GM12875 (cell line): ENCODE results near the gene MADCAM1.

Experiments used
- H3K4me3 ChIP-seq: one replicate; pipeline ENCODE4 v1.5.1; 2011; ENCODE audit warnings: low read depth, low read length, control low read depth
- TF ChIP-seq, protein P1 (sequence below): IDR thresholded peaks from 2 replicates; pipeline ENCODE4 v1.5.1; 2011; ENCODE audit warnings: low read depth, mild to moderate bottlenecking, control low read depth, inconsistent platforms, low read length, moderate library complexity, borderline replicate concordance; ENCODE audit not compliant: insufficient read depth

Gene MADCAM1

DNA sequence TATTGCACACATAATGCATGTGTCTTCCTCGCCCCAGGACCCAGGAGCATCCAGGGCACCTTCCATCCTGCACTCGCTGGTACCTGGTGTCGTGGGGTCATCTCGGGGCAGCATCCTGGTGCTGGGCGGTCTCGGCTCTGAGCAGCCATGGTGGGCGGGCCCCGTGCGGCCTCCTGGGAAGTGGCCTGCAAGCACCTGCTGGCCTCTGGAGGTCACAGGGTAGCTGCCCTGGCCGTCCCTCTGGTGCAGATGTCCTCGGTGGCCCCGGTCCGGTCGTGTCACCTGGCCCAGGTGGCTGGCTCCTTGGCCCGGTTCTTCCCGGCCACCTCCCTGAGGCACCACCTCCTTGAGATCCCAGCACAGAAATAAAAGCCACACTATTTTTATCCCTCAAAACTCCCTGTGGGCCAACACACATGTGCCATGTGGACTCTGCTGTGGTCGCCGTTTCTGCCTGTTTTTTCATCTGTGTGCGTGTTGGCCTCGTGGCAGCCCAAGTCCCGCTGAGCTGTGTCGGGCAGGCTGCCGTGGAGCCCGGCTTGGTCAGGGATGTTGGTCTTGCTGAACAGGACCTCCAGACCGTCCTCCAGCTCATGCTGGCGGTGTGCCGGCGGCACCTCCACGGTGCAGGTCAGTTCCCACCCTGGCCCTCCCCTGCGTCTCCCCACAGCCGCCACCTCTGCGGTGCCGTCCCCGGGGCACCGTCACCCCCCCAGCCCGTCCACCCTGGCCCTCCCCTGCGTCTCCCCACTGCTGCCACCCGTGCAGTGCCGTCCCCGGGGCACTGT, 42.5 kb downstream of the MADCAM1 start:
- no peak overlapping the region for H3K4me3 ChIP-seq
- TF ChIP-seq, protein P1, sequence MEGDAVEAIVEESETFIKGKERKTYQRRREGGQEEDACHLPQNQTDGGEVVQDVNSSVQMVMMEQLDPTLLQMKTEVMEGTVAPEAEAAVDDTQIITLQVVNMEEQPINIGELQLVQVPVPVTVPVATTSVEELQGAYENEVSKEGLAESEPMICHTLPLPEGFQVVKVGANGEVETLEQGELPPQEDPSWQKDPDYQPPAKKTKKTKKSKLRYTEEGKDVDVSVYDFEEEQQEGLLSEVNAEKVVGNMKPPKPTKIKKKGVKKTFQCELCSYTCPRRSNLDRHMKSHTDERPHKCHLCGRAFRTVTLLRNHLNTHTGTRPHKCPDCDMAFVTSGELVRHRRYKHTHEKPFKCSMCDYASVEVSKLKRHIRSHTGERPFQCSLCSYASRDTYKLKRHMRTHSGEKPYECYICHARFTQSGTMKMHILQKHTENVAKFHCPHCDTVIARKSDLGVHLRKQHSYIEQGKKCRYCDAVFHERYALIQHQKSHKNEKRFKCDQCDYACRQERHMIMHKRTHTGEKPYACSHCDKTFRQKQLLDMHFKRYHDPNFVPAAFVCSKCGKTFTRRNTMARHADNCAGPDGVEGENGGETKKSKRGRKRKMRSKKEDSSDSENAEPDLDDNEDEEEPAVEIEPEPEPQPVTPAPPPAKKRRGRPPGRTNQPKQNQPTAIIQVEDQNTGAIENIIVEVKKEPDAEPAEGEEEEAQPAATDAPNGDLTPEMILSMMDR, result no peak

DNA sequence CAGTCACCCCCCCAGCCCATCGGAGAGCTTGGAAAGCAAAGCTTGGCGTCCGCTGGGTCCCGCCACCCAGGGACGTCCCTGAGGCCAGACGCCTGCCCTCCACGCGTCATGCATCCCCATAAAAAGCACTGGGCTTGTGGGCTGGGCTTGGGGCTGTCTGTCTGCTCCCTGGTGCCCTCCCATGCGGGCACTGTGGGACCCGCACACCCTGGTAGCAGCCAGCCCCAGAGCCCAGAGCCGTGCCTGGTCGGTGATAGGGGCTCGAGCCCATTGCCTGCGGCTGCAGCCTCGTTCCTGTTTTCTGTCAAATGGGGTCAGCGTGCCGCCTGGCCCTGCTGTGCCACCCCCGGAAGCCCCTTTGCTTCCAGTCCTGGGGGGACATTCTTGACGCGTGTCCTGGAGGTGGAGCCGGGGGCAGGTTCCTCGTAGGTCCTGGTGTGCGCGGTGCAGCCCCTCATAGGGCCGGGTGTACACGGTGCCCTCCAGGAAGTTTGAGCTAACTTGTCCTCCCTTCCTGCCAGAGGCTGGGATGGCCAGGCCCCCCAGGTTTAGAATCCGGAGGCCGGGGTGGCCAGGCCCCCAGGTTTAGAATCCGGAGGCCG, 43.2 kb downstream of the MADCAM1 start:
- H3K4me3 ChIP-seq, result no peak overlapping the region
- TF ChIP-seq, protein P1, result no peak

DNA sequence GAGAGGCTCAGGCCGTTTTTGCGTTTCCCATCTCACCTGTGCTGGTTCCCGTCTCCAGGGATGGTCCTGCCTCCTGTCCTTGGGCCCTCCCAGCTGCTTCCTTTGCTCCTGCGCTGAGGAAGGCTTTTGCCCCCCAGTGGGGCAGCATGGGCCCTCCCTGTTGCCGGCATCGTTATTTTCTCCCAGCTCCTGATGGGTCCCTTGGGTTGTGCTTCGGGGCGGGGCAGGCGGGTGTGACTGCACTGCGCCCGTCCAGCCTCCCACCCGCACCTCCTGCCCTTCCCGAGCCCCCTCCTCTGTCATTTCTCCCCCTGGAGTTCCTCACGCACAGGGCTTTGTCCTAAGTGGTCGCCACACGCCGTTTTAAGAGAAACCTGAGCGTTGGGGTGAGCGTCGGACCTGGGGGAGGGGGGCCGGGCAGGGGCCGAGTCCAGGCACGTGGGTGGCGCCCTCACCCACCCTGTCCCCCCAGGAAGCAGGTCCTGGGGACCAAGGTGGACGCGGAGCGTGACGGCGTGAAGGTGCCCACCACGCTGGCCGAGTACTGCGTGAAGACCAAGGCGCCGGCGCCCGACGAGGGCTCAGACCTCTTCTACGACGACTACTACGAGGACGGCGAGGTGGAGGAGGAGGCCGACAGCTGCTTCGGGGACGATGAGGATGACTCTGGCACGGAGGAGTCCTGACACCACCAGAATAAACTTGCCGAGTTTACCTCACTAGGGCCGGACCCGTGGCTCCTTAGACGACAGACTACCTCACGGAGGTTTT, 44.8 kb downstream of the MADCAM1 start:
- no peak overlapping the region for H3K4me3 ChIP-seq
- TF ChIP-seq, protein P1, result no peak

DNA sequence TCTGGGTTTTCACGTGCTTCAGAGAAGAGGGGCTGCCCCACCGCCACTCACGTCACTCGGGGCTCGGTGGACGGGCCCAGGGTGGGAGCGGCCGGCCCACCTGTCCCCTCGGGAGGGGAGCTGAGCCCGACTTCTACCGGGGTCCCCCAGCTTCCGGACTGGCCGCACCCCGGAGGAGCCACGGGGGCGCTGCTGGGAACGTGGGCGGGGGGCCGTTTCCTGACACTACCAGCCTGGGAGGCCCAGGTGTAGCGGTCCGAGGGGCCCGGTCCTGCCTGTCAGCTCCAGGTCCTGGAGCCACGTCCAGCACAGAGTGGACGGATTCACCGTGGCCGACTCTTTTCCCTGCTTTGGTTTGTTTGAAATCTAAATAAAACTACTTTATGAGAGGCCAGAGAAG, 45.4 kb downstream of the MADCAM1 start:
- H3K4me3 ChIP-seq, result no peak overlapping the region
- TF ChIP-seq, protein P1, result no peak

DNA sequence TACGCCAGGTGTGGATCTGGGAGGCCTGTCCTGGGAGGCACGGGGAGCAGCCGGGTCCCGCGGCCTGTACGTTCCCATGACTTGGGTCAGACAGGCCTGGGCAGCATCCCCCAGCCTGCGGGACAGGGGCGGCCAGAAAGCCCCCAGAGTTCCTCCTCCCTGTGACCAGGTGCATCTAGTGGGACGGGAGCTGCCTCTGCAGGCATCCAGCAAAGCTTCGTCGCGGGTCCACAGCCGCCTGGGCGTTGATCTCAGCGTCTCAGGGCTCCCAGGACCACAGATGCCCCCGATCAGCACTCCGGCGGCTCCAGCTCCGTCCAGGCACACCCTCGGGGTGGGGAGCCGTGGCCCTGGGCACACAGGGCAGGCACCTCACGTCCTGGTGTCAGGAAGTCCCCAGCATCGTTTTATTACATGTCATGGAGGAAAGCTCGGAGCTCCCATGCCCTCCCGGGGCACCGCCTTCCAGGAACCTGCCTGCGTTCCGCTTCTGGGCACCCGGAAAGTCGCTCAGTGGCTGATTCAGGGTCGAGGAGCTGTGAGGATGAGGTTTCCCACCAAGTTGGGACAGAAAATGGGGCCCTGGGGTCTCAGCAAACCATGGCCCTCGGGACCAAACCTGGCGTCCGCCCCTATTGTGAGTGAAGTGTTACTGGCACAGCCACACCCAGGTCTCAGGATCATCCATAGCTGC, 46.0 kb downstream of the MADCAM1 start:
- TF ChIP-seq, protein P1, result no peak
- H3K4me3 ChIP-seq, result no peak overlapping the region

DNA sequence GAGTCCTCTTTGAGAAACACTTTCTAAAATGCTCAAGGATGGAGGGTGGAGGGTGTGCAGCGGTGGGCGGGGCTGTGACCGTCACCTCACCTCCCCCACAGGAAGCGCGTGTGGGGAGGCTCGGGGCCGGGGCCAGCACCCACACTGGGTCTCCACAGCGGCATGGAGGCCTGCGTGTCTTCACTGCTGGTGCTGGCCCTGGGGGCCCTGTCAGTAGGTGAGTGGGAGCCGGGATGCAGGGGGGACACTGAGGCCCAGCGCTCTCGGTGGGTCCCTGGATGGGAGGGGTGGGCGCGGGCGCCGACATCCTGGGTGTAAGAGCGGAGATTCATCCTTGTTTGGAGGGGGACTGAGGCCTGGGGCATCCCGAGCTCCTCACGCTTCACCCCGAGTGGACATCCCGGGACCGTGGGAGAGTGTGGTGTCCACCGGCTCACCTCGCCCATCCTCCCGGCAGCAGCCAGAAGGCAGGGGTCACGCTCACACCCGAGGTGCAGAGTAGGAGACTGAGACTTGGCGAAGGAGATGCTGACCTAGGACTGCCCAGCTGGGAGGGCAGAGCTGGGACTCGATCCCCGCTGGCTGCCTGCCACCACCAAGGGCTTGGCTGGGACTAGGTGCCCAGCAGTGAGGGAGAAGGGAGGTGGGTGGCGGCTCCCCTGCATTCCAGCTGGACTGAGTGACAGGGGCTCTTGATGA, 47.8 kb downstream of the MADCAM1 start, which contains the start of gene GZMM:
TSS of gene GZMM (plus strand) at position 144 of the 699 bp plus-strand sequence. CDS start at position 163, 19 bp downstream.
- TF ChIP-seq, protein P1, result no peak
- no peak within 1 kb of the TSS for H3K4me3 ChIP-seq
